Muscle of leg (tissue), 11 donors: ENCODE data around the gene KRTAP9-4. TPM values are rescaled to one million over a fixed set of nuclear protein-coding genes. Genes with fewer than 3 reads are reported as not detected.

Source experiments
- DNase-seq: peaks from one replicate; pipeline ENCODE4 v3.0.0; 2013
- H3K27ac ChIP-seq: one replicate; pipeline ENCODE4 v1.5.1; 2013; ENCODE audit warnings: mild to moderate bottlenecking, low read length, control low read depth
- H3K27me3 ChIP-seq: one replicate; pipeline ENCODE4 v1.6.1; 2013; ENCODE audit warnings: low read length; ENCODE audit not compliant: control insufficient read depth, insufficient read depth
- H3K36me3 ChIP-seq: one replicate; pipeline ENCODE4 v1.6.1; 2013; ENCODE audit warnings: low read length; ENCODE audit not compliant: control insufficient read depth, insufficient read depth
- H3K4me1 ChIP-seq: one replicate; pipeline ENCODE4 v1.6.1; 2013; ENCODE audit warnings: low read length; ENCODE audit not compliant: control insufficient read depth, insufficient read depth
- H3K4me3 ChIP-seq: one replicate; pipeline ENCODE4 v1.5.1; 2013; ENCODE audit warnings: low read length, control low read depth
- H3K9me3 ChIP-seq: replicated peaks from 2 replicates; pipeline ENCODE4 v1.6.1; 2013; ENCODE audit warnings: low read depth, low read length; ENCODE audit not compliant: control insufficient read depth
- WGBS: methylation state at CpG from one replicate; pipeline ENCODE4 v1.1.5; 2013; ENCODE audit warnings: missing lambda C conversion rate; ENCODE audit not compliant: insufficient coverage; 5-methylcytosine and 5-hydroxymethylcytosine counted together
- polyA plus RNA-seq, 8 donors: library from polyadenylated mRNA; unstranded; fragments of 120-200 nt; gene quantifications; one replicate each; pipeline versions ENCODE4 v1.2.1 to v1.2.3, GENCODE V29; 2013; ENCODE audit warnings: inconsistent platforms in 1 of 8, low replicate concordance in 1 of 8; ENCODE audit not compliant: insufficient read length in 8 of 8, insufficient read depth in 1 of 8
- total RNA-seq: library from RNA; stranded (reverse); fragments of 120-200 nt; gene quantifications from one replicate; pipeline ENCODE4 v1.2.4, GENCODE V29; 2013

Gene KRTAP9-4
- total and polyA plus RNA-seq, 9 donors: not detected

DNA sequence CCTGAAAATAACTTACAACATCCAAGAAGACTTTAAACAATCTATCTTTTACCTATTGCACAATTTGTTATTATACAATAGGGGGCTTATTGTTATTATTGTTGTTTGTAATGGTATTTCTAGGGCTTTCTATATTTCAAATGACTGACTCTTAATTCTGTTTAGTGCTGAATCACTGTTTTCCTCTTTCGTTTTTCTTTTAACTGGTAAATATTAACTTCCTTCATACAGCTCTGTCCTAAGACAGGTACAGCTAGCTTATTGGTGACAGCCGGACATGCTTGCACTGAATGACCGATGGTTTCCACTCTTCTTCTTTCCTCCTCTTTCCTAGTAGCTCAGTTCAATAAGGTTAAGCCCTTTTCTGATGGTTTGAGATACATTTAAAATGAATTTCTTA is 37.6 kb downstream of the KRTAP9-4 start:
- WGBS: 86% methylated on average over 1 of the region's 3 CpGs
- no peak overlapping the region for H3K4me3 ChIP-seq
- H3K27ac ChIP-seq: no peak overlapping the region
- no peak for DNase-seq
- no peaks in the 10 kb centered on the region for H3K4me1 ChIP-seq
- H3K9me3 ChIP-seq: no peaks in the 10 kb centered on the region
- no peaks in the 10 kb centered on the region for H3K27me3 ChIP-seq
- no peaks in the 10 kb centered on the region for H3K36me3 ChIP-seq

GRCh38 chr17:41294016-41294415 is 44.5 kb downstream of the KRTAP9-4 start:
- DNase-seq: no peak
- H3K27ac ChIP-seq: no peak overlapping the region

GRCh38 chr17:41296846-41297245 is 47.4 kb downstream of the KRTAP9-4 start:
- peak; percentile 4 for DNase-seq
- no peak overlapping the region for H3K27ac ChIP-seq

More at GRCh38 chr17:41294016-41294415, 44.5 kb downstream of the KRTAP9-4 start:
- Histone ChIP-seq H3K9me3 (no peaks in the 10 kb centered on the region), H3K27me3 (peaks cover 3% of the 10 kb centered on the region), H3K4me1 (no peaks in the 10 kb centered on the region), H3K36me3 (no peaks in the 10 kb centered on the region), H3K4me3 (no peak overlapping the region)
- WGBS: 17% methylated on average over 1 of the region's 1 CpG

GRCh38 chr17:41298458-41299135 is 49.1 kb downstream of the KRTAP9-4 start:
- Histone ChIP-seq H3K36me3 (no peaks in the 10 kb centered on the region), H3K27ac (no peak overlapping the region), H3K27me3 (peaks cover 7% of the 10 kb centered on the region), H3K4me3 (no peak overlapping the region), H3K4me1 (no peaks in the 10 kb centered on the region), H3K9me3 (no peaks in the 10 kb centered on the region)
- DNase-seq: no peak
- WGBS: 88% methylated on average over 13 of the region's 20 CpGs

More at GRCh38 chr17:41296846-41297245, 47.4 kb downstream of the KRTAP9-4 start:
- H3K27me3 ChIP-seq: peaks cover 5% of the 10 kb centered on the region
- H3K4me3 ChIP-seq: no peak overlapping the region
- H3K4me1 ChIP-seq: no peaks in the 10 kb centered on the region
- H3K9me3 ChIP-seq: no peaks in the 10 kb centered on the region
- no CpG with 5 or more reads among the region's 1 CpG for WGBS
- no peaks in the 10 kb centered on the region for H3K36me3 ChIP-seq

Other genes with a start within 250 kb of the KRTAP9-4 start
Only the 30 nearest of the 41 such genes appear.
- not detected for gene KRTAP2-3, start 189.6 kb upstream of the KRTAP9-4 start, total RNA-seq
- gene KRTAP2-3, start 189.6 kb upstream of the KRTAP9-4 start, polyA plus RNA-seq: not detected
- not detected for gene KRTAP2-4, start 183.8 kb upstream of the KRTAP9-4 start, total RNA-seq
- not detected for gene KRTAP2-4, start 183.8 kb upstream of the KRTAP9-4 start, polyA plus RNA-seq
- not detected for gene KRTAP4-7, start 165.5 kb upstream of the KRTAP9-4 start, total RNA-seq
- not detected for gene KRTAP4-7, start 165.5 kb upstream of the KRTAP9-4 start, polyA plus RNA-seq
- gene KRTAP4-8, start 151.5 kb upstream of the KRTAP9-4 start, total RNA-seq: not detected
- not detected for gene KRTAP4-8, start 151.5 kb upstream of the KRTAP9-4 start, polyA plus RNA-seq
- not detected for gene KRTAP4-16, start 147.5 kb upstream of the KRTAP9-4 start, total RNA-seq
- gene KRTAP4-16, start 147.5 kb upstream of the KRTAP9-4 start, polyA plus RNA-seq: not detected
- gene KRTAP4-9, start 144.3 kb upstream of the KRTAP9-4 start, total RNA-seq: not detected
- gene KRTAP4-9, start 144.3 kb upstream of the KRTAP9-4 start, polyA plus RNA-seq: under 1 TPM in 1 of 8 donors, not detected in 7; 0.31 TPM
- not detected for gene KRTAP4-11, start 131.3 kb upstream of the KRTAP9-4 start, total RNA-seq
- not detected for gene KRTAP4-11, start 131.3 kb upstream of the KRTAP9-4 start, polyA plus RNA-seq
- not detected for gene KRTAP4-12, start 125.5 kb upstream of the KRTAP9-4 start, total RNA-seq
- gene KRTAP4-12, start 125.5 kb upstream of the KRTAP9-4 start, polyA plus RNA-seq: not detected
- not detected for gene KRTAP4-6, start 109.1 kb upstream of the KRTAP9-4 start, total RNA-seq
- not detected for gene KRTAP4-6, start 109.1 kb upstream of the KRTAP9-4 start, polyA plus RNA-seq
- not detected for gene KRTAP4-5, start 99.9 kb upstream of the KRTAP9-4 start, total RNA-seq
- not detected for gene KRTAP4-5, start 99.9 kb upstream of the KRTAP9-4 start, polyA plus RNA-seq
- gene KRTAP4-4, start 88.9 kb upstream of the KRTAP9-4 start, total RNA-seq: not detected
- not detected for gene KRTAP4-4, start 88.9 kb upstream of the KRTAP9-4 start, polyA plus RNA-seq
- gene KRTAP4-3, start 81.5 kb upstream of the KRTAP9-4 start, total RNA-seq: not detected
- gene KRTAP4-3, start 81.5 kb upstream of the KRTAP9-4 start, polyA plus RNA-seq: not detected
- gene KRTAP4-2, start 71.5 kb upstream of the KRTAP9-4 start, total RNA-seq: not detected
- not detected for gene KRTAP4-2, start 71.5 kb upstream of the KRTAP9-4 start, polyA plus RNA-seq
- not detected for gene KRTAP4-1, start 64.8 kb upstream of the KRTAP9-4 start, total RNA-seq
- gene KRTAP4-1, start 64.8 kb upstream of the KRTAP9-4 start, polyA plus RNA-seq: not detected
- not detected for gene KRTAP9-1, start 59.8 kb upstream of the KRTAP9-4 start, total RNA-seq
- gene KRTAP9-1, start 59.8 kb upstream of the KRTAP9-4 start, polyA plus RNA-seq: not detected
- gene KRTAP9-2, start 23.0 kb upstream of the KRTAP9-4 start, total RNA-seq: not detected
- gene KRTAP9-2, start 23.0 kb upstream of the KRTAP9-4 start, polyA plus RNA-seq: not detected
- gene KRTAP9-3, start 17.2 kb upstream of the KRTAP9-4 start, total RNA-seq: not detected
- not detected for gene KRTAP9-3, start 17.2 kb upstream of the KRTAP9-4 start, polyA plus RNA-seq
- not detected for gene KRTAP9-8, start 11.7 kb upstream of the KRTAP9-4 start, total RNA-seq
- not detected for gene KRTAP9-8, start 11.7 kb upstream of the KRTAP9-4 start, polyA plus RNA-seq
- not detected for gene KRTAP9-9, start 5.7 kb downstream of the KRTAP9-4 start, total RNA-seq
- not detected for gene KRTAP9-9, start 5.7 kb downstream of the KRTAP9-4 start, polyA plus RNA-seq
- not detected for gene KRTAP9-6, start 15.7 kb downstream of the KRTAP9-4 start, total RNA-seq
- under 1 TPM in 5 of 8 donors, not detected in 3; 0.13 to 0.22 (median 0.19) TPM for gene KRTAP9-6, start 15.7 kb downstream of the KRTAP9-4 start, polyA plus RNA-seq
- gene KRTAP9-7, start 26.0 kb downstream of the KRTAP9-4 start, total RNA-seq: not detected
- not detected for gene KRTAP9-7, start 26.0 kb downstream of the KRTAP9-4 start, polyA plus RNA-seq
- gene KRTAP29-1, start 53.2 kb downstream of the KRTAP9-4 start, total RNA-seq: not detected
- gene KRTAP29-1, start 53.2 kb downstream of the KRTAP9-4 start, polyA plus RNA-seq: not detected
- gene KRTAP16-1, start 59.6 kb downstream of the KRTAP9-4 start, total RNA-seq: not detected
- gene KRTAP16-1, start 59.6 kb downstream of the KRTAP9-4 start, polyA plus RNA-seq: not detected
- gene KRTAP17-1, start 66.0 kb downstream of the KRTAP9-4 start, total RNA-seq: not detected
- not detected for gene KRTAP17-1, start 66.0 kb downstream of the KRTAP9-4 start, polyA plus RNA-seq
- gene KRT33A, start 101.1 kb downstream of the KRTAP9-4 start, total RNA-seq: not detected
- not detected for gene KRT33A, start 101.1 kb downstream of the KRTAP9-4 start, polyA plus RNA-seq
- 0.09 TPM for gene KRT33B, start 120.1 kb downstream of the KRTAP9-4 start, total RNA-seq
- gene KRT33B, start 120.1 kb downstream of the KRTAP9-4 start, polyA plus RNA-seq: under 1 TPM; 0.08 to 0.37 (median 0.19) TPM
- gene KRT34, start 132.6 kb downstream of the KRTAP9-4 start, total RNA-seq: not detected
- gene KRT34, start 132.6 kb downstream of the KRTAP9-4 start, polyA plus RNA-seq: not detected
- 3.3 TPM for gene KRT31, start 147.9 kb downstream of the KRTAP9-4 start, total RNA-seq
- 1 to 10 TPM; 3.9 to 6.4 (median 5.7) TPM for gene KRT31, start 147.9 kb downstream of the KRTAP9-4 start, polyA plus RNA-seq
- not detected for gene KRT37, start 174.9 kb downstream of the KRTAP9-4 start, total RNA-seq
- not detected for gene KRT37, start 174.9 kb downstream of the KRTAP9-4 start, polyA plus RNA-seq
- not detected for gene KRT38, start 191.3 kb downstream of the KRTAP9-4 start, total RNA-seq
- gene KRT38, start 191.3 kb downstream of the KRTAP9-4 start, polyA plus RNA-seq: not detected